HL-60/S4 (cell line): Measurements from ENCODE around the gene GTPBP3.
"Not testable (repeated sequence)": the region's sequence is repeated elsewhere in the genome, so short reads cannot be mapped to it uniquely, and the experiment has no call there.

Experiments used
- in situ Hi-C: fragments of 300-500 bp; cut with MboI; formaldehyde crosslinking; loops from 2 replicates; pipeline ENCODE4 v1.14.3; 2022; ENCODE audit warnings: low sequenced_read_pairs

GTPBP3 gene

DNA sequence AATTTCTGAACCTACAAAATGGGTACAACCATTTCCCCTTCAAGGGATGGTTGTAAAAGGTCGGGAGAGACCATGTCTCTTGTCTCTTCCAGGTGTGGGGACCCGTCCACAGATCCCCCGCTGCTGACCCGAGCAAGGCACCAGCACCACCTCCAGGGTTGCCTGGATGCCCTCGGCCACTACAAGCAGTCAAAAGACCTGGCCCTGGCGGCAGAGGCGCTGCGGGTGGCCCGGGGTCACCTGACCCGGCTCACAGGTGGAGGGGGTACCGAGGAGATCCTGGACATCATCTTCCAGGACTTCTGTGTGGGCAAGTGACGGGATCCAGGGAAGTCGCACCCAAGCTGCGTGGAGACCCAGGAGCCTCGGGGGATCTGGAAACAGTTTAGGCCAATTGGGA lies 4.0 kb downstream of the GTPBP3 start:
- in situ Hi-C loops = no loop called here

DNA sequence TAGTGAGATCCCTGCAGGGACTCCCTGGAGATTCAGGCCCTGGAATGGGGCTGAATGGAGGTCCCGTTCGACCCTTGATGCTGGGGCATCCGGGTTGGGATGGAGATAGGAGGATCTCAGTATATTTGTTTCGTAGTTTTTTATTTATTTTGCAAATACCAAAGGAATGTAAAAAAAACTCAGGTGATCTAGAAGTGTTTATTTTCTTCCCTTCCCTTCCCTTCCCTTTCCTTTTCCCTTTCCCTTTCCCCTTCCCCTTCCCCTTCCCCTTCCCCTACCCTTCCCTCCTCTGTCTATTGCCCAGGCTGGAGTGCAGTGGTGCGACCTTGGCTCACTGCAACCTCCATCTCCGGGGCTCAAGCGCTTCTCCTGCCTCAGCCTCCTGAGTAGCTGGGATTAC lies 4.5 kb downstream of the GTPBP3 start:
- in situ Hi-C loops = no loop called here

DNA sequence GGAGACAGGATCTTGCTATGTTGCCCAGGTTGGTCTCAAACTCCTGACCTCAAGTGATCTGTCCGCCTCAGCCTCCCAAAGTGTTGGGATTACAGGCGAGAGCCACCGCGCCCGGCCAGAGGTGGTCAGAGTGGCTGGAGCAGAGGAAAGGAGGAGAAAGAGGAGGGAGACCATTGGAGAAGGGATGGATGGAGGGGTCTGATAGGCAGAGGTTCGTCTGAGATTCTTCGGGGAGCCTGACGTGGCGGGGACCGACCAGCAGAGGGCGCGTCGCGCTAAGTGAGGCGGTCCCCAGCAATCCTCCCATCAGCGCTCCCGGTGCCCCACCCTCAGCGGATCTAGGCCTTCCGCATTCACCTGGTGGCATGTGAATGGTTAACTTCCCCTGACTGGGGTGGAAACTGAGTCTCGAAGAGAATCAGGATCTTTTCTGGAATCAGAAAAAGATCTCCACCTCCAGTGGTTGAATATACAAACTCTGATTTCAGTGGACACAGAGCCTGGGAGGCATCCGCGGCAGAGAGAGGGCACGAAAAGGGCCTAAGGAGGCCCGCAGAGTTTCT lies 8.8 kb downstream of the GTPBP3 start:
- in situ Hi-C loops = loop anchor here (5.0 kb wide), 1 partner anchor 41 kb away; no protein-coding TSS in a partner anchor

DNA sequence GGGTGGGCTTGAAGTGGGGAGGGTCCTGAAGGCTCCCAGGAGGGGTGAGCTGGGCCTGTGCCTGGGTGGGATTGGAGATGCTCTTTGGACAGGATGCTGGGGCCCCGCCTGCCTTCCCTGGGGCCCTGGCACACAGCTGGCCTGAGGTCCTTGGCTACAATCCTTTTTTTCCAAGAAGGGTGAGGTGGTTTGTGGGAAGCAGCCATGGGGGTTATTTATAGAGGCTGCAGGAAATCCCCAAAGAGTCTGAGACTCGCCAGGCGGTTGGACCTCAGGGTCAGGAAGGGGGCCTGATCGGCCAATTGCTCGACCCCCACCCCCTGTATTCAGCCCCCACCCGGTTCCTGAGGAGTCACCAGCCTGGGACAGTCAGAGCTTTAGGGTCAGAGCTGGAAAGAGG lies 10.0 kb downstream of the GTPBP3 start:
- in situ Hi-C loops = loop anchor here (5.0 kb wide), 1 partner anchor 40 kb away; no protein-coding TSS in a partner anchor

DNA sequence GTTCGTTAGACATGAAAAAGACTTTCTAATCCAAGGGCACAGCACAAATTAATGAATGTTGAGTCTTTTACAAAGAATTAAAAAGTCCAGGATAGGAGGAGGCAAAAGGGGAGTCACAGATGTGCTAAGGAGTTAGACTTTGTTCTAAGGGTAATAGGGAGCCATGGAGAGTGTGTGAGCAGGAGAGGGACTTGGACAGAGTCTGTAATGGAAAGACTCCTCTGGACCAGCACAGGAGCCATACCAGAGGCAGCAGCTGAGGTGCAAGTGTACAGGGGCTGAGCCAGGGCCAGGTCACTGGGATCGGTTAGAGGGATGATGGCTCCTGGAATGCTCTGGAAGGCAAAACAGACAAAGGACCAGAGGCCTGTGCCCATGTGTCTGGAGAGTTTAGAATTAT lies 10.5 kb downstream of the GTPBP3 start:
- in situ Hi-C loops = loop anchor here (5.0 kb wide), 1 partner anchor 39 kb away; no protein-coding TSS in a partner anchor

DNA sequence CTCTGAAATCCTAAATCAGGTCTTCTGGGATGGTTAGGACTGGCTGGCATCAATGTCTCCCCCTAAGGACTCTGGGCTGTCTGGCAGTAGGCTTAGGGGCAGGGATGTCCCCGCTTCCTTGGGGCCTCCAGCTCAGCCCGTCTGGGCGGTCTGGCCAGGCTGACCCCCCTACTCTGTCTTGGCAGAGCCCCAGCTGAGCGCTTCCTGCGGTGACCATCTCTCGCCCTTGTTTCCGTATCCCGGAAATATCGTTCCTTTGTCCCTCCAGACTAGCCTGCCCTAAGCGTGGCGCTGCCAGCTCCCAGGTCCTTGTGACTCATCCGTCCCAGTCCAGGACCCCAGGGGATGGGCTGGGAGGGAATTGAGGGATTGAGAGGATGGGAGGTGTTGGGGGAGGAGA lies 11.3 kb downstream of the GTPBP3 start:
- in situ Hi-C loops = loop anchor here (5.0 kb wide), 1 partner anchor 39 kb away; no protein-coding TSS in a partner anchor

DNA sequence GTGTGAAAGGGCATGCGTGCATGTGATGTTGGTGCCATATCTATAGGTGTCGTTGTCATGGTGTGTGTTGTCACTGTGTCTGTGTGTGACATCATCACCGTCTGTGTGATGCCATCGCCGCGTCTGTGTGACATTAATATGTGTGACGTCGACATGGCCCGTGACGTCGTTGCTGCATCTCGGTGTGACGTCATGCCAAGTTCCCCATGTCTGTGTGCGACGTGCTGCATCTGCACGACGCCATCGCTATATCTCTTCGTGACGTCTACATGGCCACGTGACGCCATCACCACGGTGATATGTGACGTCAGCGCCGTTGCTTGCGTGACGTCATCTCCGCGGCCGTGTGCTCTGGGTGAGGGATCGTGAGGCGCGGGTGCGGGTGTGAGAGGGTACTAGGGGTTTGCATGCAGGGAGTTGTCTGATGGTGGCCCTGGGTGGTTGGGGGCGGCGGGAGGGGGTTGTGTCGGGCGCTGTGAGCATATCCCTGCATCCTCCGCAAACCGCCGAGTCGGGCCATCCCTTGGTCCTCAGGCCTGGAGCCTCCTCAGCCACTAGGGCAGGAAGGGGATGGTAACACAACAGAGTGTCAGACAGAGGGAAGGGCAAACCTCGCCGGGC lies 14.6 kb downstream of the GTPBP3 start:
- in situ Hi-C loops = no loop called here

DNA sequence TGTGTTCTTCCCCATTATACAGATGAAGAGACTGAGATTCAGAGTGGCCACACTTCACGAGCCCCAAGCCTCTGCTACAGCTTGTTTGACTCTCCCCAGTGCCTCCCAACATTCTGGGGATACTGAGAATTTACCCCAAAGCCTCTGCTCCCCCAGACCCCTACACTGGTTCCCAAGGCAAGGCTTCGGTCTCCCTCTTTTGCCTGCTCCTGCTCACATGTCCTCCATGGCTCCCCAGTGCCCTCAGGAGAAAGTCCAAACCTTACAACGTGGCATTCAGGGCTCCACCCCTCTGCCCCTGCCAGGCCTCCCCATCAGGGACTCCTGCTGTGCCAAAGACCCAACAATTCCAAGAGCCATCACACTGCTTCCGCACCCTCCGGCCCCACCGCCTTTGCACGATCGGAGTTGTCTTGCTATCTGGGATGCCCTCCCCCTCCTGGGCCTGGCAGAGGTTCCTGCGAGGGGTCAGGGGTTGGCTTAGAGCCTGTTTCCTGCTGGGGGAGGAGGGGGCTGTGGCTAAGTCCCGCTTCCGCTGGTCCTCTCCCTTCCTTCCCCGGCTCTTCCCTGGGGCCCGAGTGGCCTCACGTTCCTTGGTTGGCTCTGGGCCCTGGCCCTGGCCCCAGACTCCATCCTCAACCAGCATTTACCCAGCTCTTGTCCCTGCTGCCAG lies 15.4 kb downstream of the GTPBP3 start:
- in situ Hi-C loops = no loop called here

DNA sequence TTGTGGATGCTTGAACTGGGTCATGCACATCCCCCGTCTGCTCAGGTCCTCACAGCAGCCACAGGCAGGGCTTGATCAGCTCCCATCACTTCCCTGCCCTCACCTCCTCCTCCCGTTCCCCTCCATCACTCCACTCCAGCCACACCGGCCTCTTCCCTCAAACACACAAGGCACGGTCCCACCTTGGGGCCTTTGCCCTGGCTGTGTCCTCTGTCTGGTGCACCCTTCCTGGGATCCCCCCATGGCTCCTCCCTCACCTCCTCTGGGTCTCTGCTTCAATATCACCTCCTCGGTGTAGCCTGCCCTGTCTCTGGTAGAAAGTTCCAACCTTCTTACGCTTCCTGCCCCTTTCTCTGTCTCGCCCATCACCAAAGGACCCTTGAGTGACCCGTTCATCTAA lies 16.0 kb downstream of the GTPBP3 start:
- in situ Hi-C loops = no loop called here

DNA sequence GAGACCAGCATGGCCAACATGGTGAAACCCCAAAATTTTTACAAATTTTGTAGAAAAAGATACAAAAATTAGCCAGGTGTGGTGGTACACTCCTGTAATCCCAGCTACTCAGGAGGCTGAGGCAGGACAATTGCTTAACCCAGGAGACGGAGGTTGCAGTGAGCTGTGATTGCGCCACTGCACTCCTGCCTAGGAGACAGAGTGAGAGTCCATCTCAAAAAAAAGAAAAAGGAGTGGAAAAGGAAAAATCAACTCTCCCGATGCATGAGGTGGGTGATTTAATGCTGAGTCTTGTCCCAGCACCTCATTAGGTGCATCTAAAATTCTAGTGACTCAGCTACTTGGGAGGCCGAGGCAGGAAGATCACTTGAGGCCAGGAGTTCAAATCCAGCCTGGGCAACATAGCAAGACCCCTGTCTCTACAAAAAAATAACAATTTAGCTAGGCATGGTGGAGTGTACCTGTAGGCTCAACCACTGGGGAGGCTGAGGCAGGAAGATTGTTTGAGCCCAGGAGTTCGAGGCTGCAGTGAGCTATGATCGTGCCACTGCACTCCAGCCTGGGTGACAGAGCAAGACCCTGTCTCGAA lies 19.8 kb downstream of the GTPBP3 start:
- in situ Hi-C loops = no loop called here

DNA sequence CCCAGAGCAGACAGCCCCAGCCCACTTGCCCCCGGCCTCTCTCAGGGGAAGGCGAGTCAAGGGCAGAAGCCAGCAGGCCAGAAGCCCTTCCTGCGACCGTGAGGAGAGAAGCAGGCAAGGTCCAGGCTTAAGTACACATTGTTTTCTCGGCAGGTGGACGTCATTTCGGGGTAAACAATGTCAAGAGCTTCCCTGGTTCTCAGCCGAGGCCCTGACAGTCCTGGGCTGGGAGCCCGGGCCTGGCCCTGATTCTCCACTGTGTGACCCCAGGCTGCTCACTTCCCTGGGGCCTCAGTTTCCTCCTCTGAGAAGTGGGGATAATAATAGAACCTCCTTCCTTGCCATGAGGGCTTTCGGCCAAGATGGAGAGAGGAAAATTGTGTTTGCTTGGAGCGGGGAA lies 20.4 kb downstream of the GTPBP3 start:
- in situ Hi-C loops = no loop called here

DNA sequence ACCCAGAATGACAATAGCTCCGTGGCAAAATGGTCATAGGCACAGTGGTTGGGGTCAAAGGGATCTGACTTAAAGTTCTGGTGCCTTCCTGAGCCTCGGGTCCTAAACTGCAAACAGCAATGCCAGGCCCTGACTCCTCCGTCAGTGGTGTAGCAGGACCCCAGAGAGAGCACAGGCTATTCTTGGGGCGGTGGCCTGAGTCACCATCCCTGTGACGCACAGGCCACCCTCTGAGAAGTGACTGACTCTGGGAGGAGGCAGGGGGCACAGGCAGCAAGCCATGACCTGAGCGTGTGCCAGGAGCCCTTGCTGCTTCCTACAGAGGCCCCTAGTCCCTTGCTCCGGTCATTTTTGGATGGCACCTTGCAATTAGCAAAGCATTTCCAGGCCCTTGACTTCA lies 21.0 kb downstream of the GTPBP3 start:
- in situ Hi-C loops = no loop called here

DNA sequence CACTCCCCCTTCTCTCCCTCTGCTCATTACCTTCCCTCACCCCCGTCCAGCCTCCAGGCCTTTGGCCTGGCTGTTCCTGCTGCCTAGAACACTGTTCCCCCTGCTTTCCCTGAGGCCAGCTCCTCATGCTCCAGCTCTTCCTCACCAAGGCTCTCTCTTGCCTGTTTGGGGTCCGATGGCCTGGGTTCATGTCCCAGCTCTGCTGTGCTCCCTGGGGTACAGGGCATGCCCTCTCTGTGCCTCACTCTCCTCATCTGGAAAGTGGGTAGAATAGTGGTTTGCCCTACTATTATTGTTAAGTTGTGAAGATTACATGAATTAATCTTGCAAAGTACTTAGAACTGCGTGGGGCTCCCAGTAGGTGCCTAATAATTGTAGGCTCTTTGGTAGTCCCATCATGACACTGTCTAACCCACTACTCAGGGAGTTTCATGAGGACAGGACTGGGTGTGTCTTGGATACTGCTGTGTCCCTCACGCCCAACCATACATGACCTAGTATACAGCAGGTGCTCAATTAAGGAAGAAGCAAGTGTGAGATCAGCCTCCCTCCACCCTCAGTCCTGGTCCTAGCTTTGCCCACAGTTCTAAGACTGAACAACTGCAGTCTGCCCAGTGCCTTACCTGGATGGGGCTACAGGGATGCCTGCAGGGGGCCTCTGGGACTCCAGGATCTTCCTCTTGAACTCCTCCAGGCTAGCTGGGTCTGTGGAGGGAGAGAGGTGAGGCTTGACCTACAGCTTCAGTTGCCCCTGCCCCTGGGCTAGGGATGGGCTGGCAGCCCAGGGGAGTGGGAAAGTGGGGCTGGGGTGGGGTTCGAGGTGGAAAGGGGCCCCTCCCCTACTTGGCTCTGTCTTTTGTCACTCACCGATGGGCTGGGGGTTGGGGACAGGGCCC lies 22.8 kb downstream of the GTPBP3 start:
- in situ Hi-C loops = no loop called here

DNA sequence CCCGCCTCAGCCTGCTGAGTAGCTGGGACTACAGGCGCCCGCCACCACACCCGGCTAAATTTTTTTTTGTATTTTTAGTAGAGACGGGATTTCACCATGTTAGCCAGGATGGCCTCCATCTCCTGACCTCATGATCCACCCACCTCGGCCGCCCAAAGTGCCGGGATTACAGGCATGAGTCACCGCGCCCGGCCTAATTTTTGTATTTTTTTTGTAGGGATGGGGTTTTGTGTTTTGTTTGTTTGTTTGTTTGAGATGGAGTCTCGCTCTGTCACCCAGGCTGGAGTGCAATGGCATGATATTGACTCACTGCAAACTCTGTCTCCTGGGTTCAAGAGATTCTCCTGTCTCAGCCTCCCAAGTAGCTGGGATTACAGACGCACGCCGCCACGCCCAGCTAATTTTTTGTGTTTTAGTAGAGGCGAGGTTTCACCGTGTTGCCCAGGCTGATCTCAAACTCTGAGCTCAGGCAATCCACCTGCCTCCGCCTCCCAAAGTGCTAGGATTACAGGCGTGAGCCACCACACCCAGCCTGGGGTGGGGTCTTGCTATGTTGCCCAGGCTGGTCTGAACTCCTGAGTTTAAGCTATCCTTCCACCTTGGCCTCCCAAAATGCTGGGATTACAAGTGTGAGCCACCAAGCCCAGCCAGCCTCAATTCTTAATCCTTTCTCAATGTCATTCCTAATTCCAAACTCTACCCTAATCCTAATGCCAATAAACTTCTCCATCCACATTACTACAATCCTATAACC lies 26.7 kb downstream of the GTPBP3 start:
- in situ Hi-C loops = not testable (repeated sequence)

DNA sequence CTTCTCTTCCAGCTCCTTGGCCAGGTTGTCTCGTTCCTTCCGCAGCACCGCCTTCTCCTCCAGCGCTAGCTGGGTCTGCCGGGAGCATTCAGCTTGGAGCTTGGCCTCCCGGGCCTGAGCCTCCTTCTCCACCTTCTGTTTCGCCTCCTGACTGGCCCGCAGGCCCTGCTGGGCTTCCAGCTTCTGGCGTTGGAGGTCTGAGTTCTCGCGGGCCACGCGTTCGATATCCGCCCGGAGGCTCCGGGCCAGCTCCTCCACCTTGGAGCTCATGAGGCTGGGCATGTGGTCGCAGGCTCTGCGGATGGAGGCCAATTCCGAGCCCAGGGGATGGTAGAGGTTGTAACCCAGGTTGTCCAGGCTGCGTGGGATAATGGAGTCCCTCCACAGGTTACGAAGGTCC lies 28.0 kb downstream of the GTPBP3 start:
- in situ Hi-C loops = no loop called here

DNA sequence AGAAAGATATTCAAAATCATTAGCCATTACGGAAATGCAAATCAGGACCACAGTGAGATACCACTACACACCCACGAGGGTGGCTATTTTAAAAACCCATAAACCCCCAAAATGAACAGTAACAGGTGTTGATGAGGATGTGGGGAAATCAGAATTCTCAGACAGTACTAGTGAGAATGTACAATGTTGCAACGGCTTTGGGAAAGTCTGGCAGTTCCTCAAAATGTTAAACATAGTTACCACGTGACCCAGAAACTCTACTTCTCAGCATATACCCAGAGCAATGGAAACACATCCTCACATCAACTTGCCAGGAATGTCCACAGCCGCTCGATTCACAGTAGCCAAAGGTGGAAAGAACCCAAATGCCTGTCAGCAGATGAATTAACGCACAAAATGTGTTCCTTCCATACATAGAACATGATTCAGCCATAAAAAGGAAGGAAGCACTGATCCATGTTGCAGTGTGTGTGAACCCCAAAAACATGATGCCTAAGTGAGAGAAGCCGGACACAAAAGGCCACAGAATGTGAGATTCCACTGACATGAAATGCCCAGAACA lies 32.8 kb downstream of the GTPBP3 start:
- in situ Hi-C loops = no loop called here

DNA sequence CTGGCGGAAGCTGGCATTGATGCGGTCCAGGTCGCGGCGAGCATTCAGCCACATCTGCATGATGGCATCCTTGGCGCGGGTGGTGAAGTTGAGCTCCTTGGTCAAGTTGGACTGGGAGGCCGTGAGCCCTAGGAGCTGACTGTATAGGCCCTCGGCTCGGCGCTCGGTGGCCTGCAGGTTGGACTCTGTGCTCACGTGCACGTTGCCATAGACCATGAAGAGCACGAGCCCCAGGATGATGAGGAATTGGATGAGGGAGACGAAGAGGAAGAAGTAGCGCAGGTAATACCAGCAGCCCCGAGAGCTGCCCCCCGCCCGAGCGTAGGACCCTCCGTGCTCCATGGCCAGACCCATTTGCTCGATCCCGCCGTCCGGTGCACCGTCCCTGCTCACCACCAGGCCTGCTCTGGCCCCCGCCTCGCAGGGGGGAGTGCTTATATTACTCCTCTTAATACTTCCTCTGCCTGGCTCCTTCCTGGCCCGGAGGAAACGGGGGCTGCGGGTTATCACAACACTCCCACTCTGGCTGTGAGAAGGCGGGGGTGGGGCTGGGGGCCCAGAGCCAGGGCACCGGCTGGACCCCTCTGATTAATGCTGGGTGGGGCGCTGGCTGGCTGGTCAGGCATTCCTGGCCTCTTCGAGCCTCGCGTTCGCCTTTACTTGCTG lies 39.7 kb downstream of the GTPBP3 start, which contains the start of gene PLVAP:
Gene PLVAP (minus strand): TSS at position 408 of the 666 bp plus-strand sequence. CDS start 54 bp downstream, at position 354.
- in situ Hi-C loops = no loop called here

DNA sequence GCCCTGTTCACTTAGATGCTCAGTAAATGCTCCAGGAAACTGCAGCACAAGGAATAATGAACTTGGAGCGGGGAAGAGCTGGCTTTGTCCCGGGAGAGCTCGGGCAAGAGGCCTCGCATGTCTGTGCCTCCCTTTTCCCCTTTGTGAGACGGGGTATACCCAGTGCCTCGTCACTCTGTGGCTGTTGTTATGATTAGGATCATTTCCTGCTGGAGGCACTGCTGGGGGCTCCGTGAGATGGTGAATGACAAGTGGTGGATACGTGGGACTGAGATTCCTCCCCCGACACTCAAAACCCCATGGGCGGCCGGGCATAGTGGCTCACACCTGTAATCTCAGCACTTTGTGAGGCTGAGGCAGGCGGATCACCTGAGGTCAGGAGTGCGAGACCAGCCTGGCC lies 40.9 kb downstream of the GTPBP3 start:
- in situ Hi-C loops = no loop called here

DNA sequence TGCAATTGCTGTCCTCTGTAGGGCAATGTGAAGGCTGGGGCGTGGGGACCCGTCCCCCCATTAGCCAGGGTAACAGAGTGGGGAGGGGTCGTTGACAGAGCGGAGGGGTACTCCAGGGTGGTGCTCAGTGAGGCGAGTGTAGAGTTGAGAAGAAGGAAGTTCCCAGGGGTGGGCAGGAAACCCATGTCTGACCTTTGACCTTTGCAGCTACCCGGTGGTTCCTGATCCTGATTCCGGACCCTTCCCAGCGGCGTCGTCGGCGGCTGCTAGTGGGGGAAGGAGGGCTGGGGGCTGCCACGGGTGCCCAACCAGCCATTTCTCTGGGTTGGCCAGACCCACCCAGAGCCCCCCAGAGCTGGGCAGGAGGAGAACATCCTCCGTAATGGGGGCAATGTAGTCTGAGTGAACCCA lies 41.9 kb downstream of the GTPBP3 start:
- in situ Hi-C loops = no loop called here
